GM12875 (cell line): ENCODE results near the gene FBXW7.

ENCODE experiments used
- H3K4me3 ChIP-seq: one replicate; pipeline ENCODE4 v1.5.1; 2011; ENCODE audit warnings: low read depth, low read length, control low read depth
- CTCF ChIP-seq: IDR thresholded peaks from 2 replicates; pipeline ENCODE4 v1.5.1; 2011; ENCODE audit warnings: low read depth, mild to moderate bottlenecking, control low read depth, inconsistent platforms, low read length, moderate library complexity, borderline replicate concordance; ENCODE audit not compliant: insufficient read depth

The FBXW7 gene

GRCh38 chr4:152437561-152437960 lies 98.3 kb downstream of the FBXW7 start:
- H3K4me3 ChIP-seq: no peak overlapping the region
- no peak for TF ChIP-seq CTCF

- TF ChIP-seq CTCF: peak; percentile 15; the same call in 1 of the 2 replicates
- no peak overlapping the region for H3K4me3 ChIP-seq
These were observed 99.5 kb downstream of the FBXW7 start for GRCh38 chr4:152436384-152436783.

GRCh38 chr4:152434011-152434410 lies 101.9 kb downstream of the FBXW7 start:
- TF ChIP-seq CTCF: no peak
- H3K4me3 ChIP-seq: no peak overlapping the region

GRCh38 chr4:152431784-152432183 lies 104.1 kb downstream of the FBXW7 start:
- no peak for TF ChIP-seq CTCF
- no peak overlapping the region for H3K4me3 ChIP-seq

- H3K4me3 ChIP-seq: no peak overlapping the region
- TF ChIP-seq CTCF: no peak
These were observed 104.6 kb downstream of the FBXW7 start for GRCh38 chr4:152431291-152431690.

- no peak overlapping the region for H3K4me3 ChIP-seq
- TF ChIP-seq CTCF: no peak
These were observed 105.4 kb downstream of the FBXW7 start for GRCh38 chr4:152430507-152430906.

- H3K4me3 ChIP-seq: no peak overlapping the region
- TF ChIP-seq CTCF: no peak
These were observed 107.9 kb downstream of the FBXW7 start for GRCh38 chr4:152427981-152428380.
